HL-60 (cell line): ENCODE measurements around the gene TGM2.

ENCODE experiments used
- DNase-seq, 2 experiments: peaks; one replicate each; pipeline ENCODE4 v3.0.0-alpha.2; 2010 to 2020; ENCODE audit warnings: low read depth in 1 of 2, low spot score in 1 of 2
- H3K27ac ChIP-seq: fragments of 250-450 bp; sonication (Bioruptor Pico); replicated peaks from 2 replicates; pipeline ENCODE4 v1.5.1; 2020; ENCODE audit warnings: mild to moderate bottlenecking, moderate library complexity
- H3K27me3 ChIP-seq: fragments of 250-450 bp; sonication (Bioruptor Pico); 2 replicates; pipeline ENCODE4 v1.5.1; 2021; ENCODE audit warnings: mild to moderate bottlenecking, moderate library complexity; ENCODE audit not compliant: insufficient read depth, poor library complexity, severe bottlenecking
- H3K4me3 ChIP-seq: replicated peaks from 2 replicates; pipeline ENCODE4 v1.5.1; 2011; ENCODE audit warnings: mild to moderate bottlenecking, control low read depth, low read length; ENCODE audit not compliant: insufficient read depth
- CTCF ChIP-seq: IDR thresholded peaks from one replicate; pipeline ENCODE4 v1.5.1; 2011; ENCODE audit warnings: low read length, control low read depth, inconsistent platforms; ENCODE audit not compliant: insufficient read depth
- GABPA ChIP-seq: IDR thresholded peaks from 2 replicates; pipeline ENCODE4 v1.6.1; 2012; ENCODE audit warnings: low read depth
- POLR2AphosphoS5 ChIP-seq: IDR thresholded peaks from 2 replicates; pipeline ENCODE4 v1.6.1; 2012; ENCODE audit warnings: low read depth
- REST ChIP-seq: IDR thresholded peaks from 2 replicates; pipeline ENCODE4 v1.6.1; 2012; ENCODE audit warnings: low read depth; ENCODE audit not compliant: insufficient replicate concordance
- SPI1 ChIP-seq: IDR thresholded peaks from 2 replicates; pipeline ENCODE4 v1.6.1; 2012; ENCODE audit warnings: low read depth, mild to moderate bottlenecking, borderline replicate concordance

Gene TGM2

GRCh38 chr20:38203337-38203980, 38.4 kb upstream of the TGM2 start:
- Histone ChIP-seq H3K4me3 (no peak overlapping the region), H3K27ac (no peak overlapping the region), H3K27me3 (no peaks in the 10 kb centered on the region)
- no peak for TF ChIP-seq CTCF
- no peak for TF ChIP-seq POLR2AphosphoS5
- TF ChIP-seq REST, result no peak
- TF ChIP-seq GABPA, result no peak
- TF ChIP-seq SPI1, result no peak
- no peak for DNase-seq

GRCh38 chr20:38202982-38203293, 37.9 kb upstream of the TGM2 start:
- H3K4me3 ChIP-seq, result no peak overlapping the region
- no peak overlapping the region for H3K27ac ChIP-seq
- DNase-seq, result no peak
- H3K27me3 ChIP-seq, result no peaks in the 10 kb centered on the region
- TF ChIP-seq GABPA (no peak), POLR2AphosphoS5 (no peak), CTCF (no peak), SPI1 (no peak), REST (no peak)

GRCh38 chr20:38202153-38202981, 37.3 kb upstream of the TGM2 start:
- no peak overlapping the region for H3K27ac ChIP-seq
- TF ChIP-seq REST (no peak), POLR2AphosphoS5 (no peak), CTCF (no peak), GABPA (no peak), SPI1 (no peak)

More at GRCh38 chr20:38202153-38202981, 37.3 kb upstream of the TGM2 start:
- no peak overlapping the region for H3K4me3 ChIP-seq
- DNase-seq, result no peak
- H3K27me3 ChIP-seq, result no peaks in the 10 kb centered on the region
